AG08395 (cell line): ENCODE data around the gene EIF4G3.
A peak's percentile ranks its signal among the peaks of the same experiment; 100 is the strongest.
"Not testable (repeated sequence)": the region's sequence is repeated elsewhere in the genome, so short reads cannot be mapped to it uniquely, and the experiment has no call there.

Source experiments
- DNase-seq: peaks from one replicate; pipeline ENCODE4 v3.0.0; 2012; ENCODE audit warnings: mixed read lengths, low spot score

Gene EIF4G3

DNA sequence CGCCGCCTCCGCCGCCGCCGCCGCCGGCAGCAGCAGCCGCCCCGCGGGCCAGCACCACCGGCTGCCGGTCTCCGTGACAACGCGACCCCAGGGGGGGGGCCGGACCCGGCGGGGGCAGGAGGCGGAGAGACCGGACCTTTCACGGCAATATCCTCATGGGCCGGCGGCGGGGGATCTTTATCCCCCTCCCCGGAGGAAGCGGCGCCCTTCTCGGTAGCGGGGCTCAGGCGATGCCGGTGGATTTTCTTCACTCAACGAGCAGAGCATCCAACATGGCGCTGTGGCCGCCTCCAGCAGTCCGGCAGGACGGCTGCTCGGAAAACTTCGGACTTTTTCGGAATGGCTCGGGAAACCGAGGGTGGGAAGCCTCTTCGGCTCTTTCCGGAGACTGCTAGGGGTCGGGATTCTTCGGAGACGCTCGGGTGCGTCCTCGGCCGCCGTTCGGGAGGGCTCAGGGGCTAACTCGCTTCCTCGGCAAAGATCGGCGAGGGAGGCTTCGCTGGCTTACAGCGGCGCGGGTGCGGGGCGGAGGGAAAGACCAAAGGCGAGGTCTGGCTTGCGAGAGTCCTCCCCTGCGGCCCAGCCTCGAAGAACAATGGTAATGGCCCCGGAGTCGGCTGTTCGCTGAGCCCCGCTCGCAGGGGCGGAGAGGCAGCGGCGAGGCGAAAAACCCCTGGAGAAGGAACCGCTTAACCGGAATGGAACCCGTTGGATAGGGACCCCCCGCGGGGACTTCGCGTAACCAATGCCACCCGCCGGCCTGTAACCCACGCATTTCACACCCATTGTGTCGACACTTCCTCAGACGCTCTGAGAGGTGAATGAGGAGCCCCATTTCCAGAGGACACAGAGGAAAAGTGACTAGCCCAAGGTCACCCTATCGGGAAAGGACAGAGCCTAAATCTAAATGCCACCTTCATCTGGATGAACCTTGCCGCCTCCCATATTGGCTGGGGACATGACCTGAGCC, at the start of gene EIF4G3:
Gene EIF4G3, minus strand, starts transcription at position 312 of the 970 bp plus-strand sequence. CDS start 174,155 bp downstream, outside the sequence.
- peak; percentile 99 for DNase-seq

- no peak for DNase-seq
These were observed 48.4 kb upstream of the EIF4G3 start for GRCh38 chr1:21225065-21225464.

DNA sequence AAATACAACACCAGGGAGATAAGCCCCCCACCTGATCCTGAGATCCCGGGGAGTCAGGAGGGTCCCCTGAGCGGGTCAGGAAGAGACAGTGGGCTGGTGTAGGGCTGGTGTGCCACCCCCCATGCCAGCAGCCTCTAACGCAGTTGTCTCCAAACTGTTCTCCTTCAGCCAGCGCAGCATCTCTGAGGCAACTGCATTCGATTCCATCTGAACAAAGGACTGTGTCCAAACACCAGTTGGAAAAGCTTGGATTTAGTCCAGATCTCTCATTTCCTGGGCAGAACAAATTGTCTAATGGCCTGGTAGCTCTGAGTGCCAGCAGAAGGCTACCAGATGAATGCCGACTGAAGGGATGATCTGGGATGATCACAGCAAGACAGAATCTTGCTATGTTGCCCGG, 44.1 kb upstream of the EIF4G3 start:
- peak; percentile 65 for DNase-seq

DNA sequence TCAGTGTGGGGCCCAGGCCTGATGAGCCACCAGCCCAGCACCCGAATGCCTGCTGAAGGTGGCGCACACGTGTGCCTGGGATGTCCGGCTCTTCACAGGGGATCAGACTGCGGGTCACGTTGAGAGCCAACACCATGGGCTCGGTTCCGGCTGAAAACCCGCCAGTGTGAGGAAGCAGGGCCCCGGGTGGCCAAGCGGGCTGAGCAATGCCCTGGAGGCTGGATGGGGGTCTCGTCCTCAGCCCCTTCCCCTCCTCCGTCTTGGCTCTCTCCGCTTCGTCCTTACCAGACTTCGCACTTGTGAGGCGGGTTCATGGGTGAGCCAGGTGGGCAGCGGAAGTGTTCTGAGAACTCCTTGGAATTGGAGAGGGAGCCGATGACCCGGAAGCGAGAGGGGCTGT, 43.0 kb upstream of the EIF4G3 start:
- DNase-seq, result no peak

GRCh38 chr1:21217812-21218596, 41.3 kb upstream of the EIF4G3 start:
- peak; percentile 46 for DNase-seq

GRCh38 chr1:21216835-21217811, 40.4 kb upstream of the EIF4G3 start:
- DNase-seq, result peak; percentile 33

DNA sequence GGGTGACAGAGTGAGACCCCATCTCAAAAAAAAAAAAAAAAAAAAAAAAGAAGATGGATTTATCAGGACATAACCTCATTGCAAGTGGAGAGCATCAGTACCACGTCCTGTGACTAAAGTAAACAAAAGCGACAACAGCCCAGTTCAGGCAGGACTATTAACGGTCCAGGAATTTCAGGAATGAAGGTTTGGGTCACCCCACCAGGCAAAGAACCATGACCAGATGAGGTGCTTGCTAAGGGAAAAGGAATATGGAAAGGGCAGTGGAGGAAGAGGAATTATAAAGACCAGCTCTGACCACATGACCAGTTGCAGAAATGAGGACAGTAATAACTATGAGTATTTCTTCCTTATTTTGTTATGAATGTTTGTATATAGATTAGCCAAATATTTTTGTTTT, 35.4 kb upstream of the EIF4G3 start:
- peak; percentile 38 for DNase-seq

DNA sequence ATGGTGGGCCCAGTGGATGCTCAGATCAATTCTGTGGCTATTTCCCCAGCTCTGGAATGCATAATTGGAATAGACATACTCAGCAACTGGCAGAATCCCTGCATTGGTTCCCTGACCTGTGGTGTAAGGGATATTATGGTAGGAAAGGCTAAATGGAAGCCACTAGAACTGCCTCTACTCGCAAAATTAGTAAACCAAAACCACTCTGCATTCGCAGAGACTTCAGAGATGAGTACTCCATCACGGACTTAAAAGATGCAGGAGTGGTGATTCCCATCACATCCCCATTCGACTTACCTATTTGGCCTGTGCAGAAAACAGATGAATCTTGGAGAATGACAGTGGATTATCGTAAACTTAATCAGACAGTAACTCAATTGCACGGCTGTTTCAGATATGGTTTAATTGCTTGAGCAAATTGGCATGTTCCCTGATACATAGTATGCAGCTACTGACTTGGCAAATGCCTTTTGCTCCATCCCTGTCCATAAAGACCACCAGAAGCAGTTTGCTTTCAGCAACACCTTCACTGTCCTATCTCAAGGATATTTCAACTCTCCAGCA, 31.5 kb upstream of the EIF4G3 start:
- not testable (repeated sequence) for DNase-seq

- DNase-seq, result no peak
These were observed 29.4 kb upstream of the EIF4G3 start for GRCh38 chr1:21206117-21206516.

DNA sequence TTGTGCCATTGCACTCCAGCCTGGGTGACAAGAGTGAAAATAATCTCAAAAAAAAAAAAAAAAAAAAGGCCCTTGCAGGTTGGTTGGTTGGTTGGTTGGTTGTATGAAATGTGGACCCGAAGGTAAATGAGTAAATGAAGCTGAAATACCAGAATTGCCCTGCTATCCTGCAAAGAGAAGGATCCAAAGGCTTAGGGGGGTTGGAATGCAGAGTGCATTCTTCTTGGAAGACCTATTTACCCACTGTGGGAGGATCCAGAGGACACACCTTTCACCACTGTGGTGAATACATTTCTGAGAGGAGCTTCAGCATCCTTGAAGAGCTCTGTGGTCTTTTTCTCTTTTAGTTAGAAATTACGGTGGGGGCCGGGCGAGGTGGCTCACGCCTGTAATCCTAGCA, 28.7 kb upstream of the EIF4G3 start:
- DNase-seq, result no peak

- DNase-seq, result no peak
These were observed 25.0 kb upstream of the EIF4G3 start for GRCh38 chr1:21201650-21202049.

GRCh38 chr1:21201238-21201637, 24.5 kb upstream of the EIF4G3 start:
- DNase-seq, result not testable (repeated sequence)

DNA sequence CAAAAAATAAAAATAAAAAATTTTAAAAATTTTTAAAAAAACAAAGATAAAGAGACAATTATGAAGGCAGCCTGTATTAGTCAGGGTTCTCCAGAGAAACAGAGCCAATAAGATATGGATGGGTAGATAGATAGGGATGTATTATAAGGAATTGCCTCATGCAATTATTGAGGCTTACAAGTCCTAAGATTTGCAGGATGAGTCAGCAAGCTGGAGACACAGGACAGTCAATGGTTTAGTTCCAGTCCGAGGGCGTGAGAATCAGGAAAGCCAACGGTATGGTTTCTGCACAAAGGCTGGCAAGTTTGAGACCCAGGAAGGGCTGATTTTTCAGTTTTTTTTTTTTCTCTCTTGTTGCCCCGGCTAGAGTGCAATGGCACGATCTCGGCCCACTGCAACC, 24.1 kb upstream of the EIF4G3 start:
- no peak for DNase-seq

DNA sequence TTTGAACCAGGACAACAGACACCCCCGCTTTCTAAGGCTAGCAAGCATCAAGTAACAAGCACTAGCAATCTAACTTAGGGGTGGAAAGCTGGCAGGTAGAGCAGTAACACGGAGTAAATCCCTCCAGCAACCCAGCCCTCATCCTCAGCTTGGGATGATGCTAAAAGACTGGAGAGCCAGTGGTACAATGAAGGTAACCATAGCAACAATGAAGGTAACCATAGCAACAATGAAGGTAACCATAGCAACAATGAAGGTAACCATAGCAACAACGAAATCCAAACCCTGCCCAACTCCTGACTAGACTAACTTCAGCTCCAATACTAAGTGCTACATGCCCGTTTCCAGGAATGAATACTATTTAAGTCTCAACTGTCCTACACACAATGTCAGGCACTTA, 22.2 kb upstream of the EIF4G3 start:
- no peak for DNase-seq

GRCh38 chr1:21192871-21193270, 16.2 kb upstream of the EIF4G3 start:
- no peak for DNase-seq

DNA sequence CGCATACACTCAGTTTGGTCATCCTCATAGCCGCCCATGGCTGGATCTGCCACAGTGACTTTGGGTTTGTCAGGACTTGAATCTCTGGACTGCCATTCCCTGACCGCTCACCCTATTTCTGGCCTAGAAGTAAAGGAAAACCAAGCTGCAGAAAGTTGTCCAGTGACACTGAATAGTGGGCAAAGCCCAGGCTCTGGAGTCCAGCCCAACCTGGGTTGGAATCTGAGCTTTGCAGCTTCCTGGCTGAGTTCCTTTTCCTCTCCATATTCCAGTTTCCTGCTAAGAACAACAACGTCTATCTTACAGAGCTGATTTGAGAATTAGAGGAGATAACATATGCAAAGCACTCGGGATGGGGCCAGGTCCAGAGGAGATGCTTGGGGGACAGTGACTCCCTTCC, 15.6 kb upstream of the EIF4G3 start:
- no peak for DNase-seq

GRCh38 chr1:21190771-21191170, 14.1 kb upstream of the EIF4G3 start:
- DNase-seq, result not testable (repeated sequence)

DNA sequence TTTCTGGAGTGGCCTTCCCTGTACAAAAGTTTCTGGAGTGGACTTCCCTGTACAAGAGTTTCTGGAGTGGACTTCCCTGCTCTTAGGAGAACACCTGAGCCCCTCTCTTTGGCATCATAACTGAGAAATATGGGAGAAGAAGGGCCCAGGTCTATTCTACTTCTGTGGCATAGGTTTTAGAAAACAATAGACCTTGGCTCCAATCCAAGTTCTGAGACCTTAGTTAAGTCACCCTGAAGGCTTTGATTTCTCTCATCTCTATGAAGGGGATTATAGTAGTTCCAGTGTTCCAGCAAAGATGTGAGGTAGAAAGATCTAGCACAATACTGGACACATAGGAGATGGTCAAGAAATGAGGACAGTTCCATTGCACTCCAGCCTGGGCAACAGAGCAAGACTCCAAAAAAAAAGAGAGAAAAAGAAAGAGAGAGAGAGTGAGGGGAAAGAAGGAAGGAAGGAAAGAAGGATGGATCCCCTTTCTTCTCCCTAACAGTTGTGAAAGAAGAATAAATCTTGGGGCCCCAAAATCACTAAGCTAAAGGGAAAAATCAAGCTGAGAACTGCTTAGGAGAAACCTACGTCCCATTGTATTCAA, 13.3 kb upstream of the EIF4G3 start:
- DNase-seq, result no peak

GRCh38 chr1:21189421-21189820, 12.7 kb upstream of the EIF4G3 start:
- no peak for DNase-seq

DNA sequence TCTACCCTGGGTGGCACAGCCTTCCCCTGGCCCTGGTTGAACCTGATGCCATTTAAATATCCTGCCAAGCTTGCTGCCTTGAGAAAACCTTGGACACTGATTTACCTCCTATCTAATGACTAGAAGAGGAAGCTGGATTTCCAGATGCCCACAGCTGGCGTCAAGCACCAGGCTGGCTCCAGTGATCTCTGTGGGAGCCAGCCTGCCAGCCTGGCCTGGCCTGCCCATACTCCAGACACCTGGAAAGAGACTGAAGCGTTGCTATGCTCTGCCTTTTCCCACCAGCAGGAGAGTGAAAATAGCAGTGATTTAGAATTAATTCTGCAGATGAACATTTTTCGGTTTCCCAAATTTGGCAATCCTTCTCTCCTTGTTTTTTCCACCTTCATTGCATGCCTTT, 11.5 kb upstream of the EIF4G3 start:
- no peak for DNase-seq

DNA sequence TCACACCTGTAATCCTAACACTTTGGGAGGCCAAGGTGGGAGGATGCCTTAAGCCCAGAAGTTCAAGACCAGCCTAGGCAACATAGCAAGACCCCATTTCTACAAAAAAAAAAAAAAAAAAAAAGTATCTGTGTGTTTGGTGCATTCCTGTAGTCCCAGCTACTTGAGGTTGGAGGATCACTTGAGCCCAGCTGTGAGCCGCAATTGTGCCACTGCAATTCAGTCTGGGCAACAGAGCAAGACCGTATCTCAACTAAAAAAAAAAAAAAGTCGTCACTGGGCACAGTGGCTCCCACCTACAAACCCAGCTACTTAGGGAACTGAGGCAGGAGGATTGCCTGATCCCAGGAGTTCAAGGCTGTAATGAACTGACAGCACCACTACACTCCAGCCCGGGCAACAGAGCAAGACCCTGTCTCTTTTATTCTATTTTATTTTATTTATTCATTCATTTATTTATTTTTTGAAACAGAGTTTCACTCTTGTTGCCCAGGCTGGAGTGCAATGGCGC, 8.6 kb upstream of the EIF4G3 start:
- no peak for DNase-seq
